Right lobe of liver (tissue), 6 donors: ENCODE data around the gene BIN1. TPM values are rescaled to one million over a fixed set of nuclear protein-coding genes. Genes with fewer than 3 reads are reported as not detected.

Experiments
- ATAC-seq, 4 donors: fragments of 200-7000 bp; cut with Tn5 transposase; one replicate each; pipeline ENCODE4 v1.9.1; 2020; ENCODE audit warnings: mild to moderate bottlenecking in 4 of 4, moderate library complexity in 4 of 4
- DNase-seq, 3 donors: peaks; one replicate each; pipeline ENCODE4 v3.0.0-alpha.2; 2020
- H3K27ac ChIP-seq, 3 donors: fragments of 200-600 bp; one replicate each; pipeline ENCODE4 v1.8.0; 2022
- H3K27me3 ChIP-seq, 2 donors: fragments of 200-600 bp; one replicate each; pipeline ENCODE4 v1.8.0; 2022
- H3K36me3 ChIP-seq, 4 donors: fragments of 200-600 bp; sonication (generic) in 1 of 4; one replicate each; pipeline versions ENCODE4 v1.5.1 to v1.8.0; 2017 to 2022; ENCODE audit warnings: control low read depth in 1 of 4
- H3K4me1 ChIP-seq, 4 donors: fragments of 200-600 bp; sonication (generic) in 1 of 4; one replicate each; pipeline versions ENCODE4 v1.5.1 to v1.8.0; 2017 to 2022; ENCODE audit warnings: control low read depth in 1 of 4
- H3K4me3 ChIP-seq, 3 donors: fragments of 200-600 bp; one replicate each; pipeline ENCODE4 v1.8.0; 2022
- H3K9me3 ChIP-seq, 4 donors: fragments of 200-600 bp; sonication (generic) in 1 of 4; one replicate each; pipeline versions ENCODE4 v1.5.1 to v1.8.0; 2017 to 2022; ENCODE audit warnings: control low read depth in 1 of 4
- CTCF ChIP-seq, 4 donors: fragments of 200-600 bp in 3 of 4; fragments of 450-650 bp in 1 of 4; IDR thresholded peaks; one replicate each; pipeline versions ENCODE4 v1.5.1 to v1.8.0; 2016 to 2022; ENCODE audit warnings: antibody characterized with exemption in 4 of 4, mild to moderate bottlenecking in 2 of 4
- POLR2A ChIP-seq: fragments of 450-650 bp; IDR thresholded peaks from one replicate; pipeline ENCODE4 v1.6.1; 2017; ENCODE audit warnings: antibody characterized with exemption, mild to moderate bottlenecking
- whole genome bisulfite sequencing: methylation state at CpG from one replicate; pipeline ENCODE4 v1.1.6; 2018; ENCODE audit warnings: low coverage, low lambda C conversion rate; ENCODE audit not compliant: insufficient coverage; ENCODE audit errors: missing lambda C conversion rate; 5-methylcytosine and 5-hydroxymethylcytosine counted together
- intact Hi-C, 2 donors: fragments of 100-400 bp; cut with DNase I; formaldehyde crosslinking; loops; one replicate each; pipeline versions ENCODE4 v1.11.2 to v1.14.1; 2022
- total RNA-seq, 6 experiments: library from RNA; depleted of rRNA in 2 of 6; stranded (reverse); fragments of >200 nt in 2 of 6; fragmentation: NEBNext Ultra II Directional in 3 of 6; extraction: Animal tissue kit (Norgen Biotek cat#: 25700) in 3 of 6; gene quantifications; one replicate each; pipeline versions ENCODE4 v1.1.0 to v1.2.4, GENCODE V29; 2016 to 2023
- donor health status: DM: no; HTN: yes; CAD: no.
- donor health status: DM: no; HTN: no; CAD: no.
- donor health status: DM: no; HTN: no; CAD: no.
- donor health status: DM: no; HTN: yes; CAD: no.
- donor health status: DM: no; HTN: yes; CAD: no.

Gene BIN1
- total RNA-seq, 6 experiments from 2014 or later, result 20.4 to 30.8 (median 26.3) TPM

GRCh38 chr2:127153691-127154158 lies 46.8 kb upstream of the BIN1 start:
- Histone ChIP-seq H3K36me3 (no peaks in the 10 kb centered on the region), H3K9me3 (no peaks in the 10 kb centered on the region), H3K27ac (no peak overlapping the region), H3K4me3 (no peak overlapping the region), H3K4me1 (no peaks in the 10 kb centered on the region), H3K27me3 (no peaks in the 10 kb centered on the region)
- WGBS, result 63% methylated on average over 4 of the region's 6 CpGs
- TF ChIP-seq POLR2A (no peak), CTCF (IDR thresholded peaks at IDR 0.05) (no peak)
- peak in 1 of 4 donors; percentile 87 for ATAC-seq
- DNase-seq, result no peak
- intact Hi-C loops, result no loop called here

- Histone ChIP-seq H3K4me1 (no peaks in the 10 kb centered on the region), H3K27me3 (no peaks in the 10 kb centered on the region), H3K4me3 (no peak overlapping the region), H3K36me3 (no peaks in the 10 kb centered on the region), H3K9me3 (no peaks in the 10 kb centered on the region), H3K27ac (no peak overlapping the region)
- 100% methylated on average over 1 of the region's 1 CpG for WGBS
- no peak for DNase-seq
- intact Hi-C loops, result no loop called here
- TF ChIP-seq CTCF (IDR thresholded peaks at IDR 0.05) (no peak), POLR2A (no peak)
- no peak for ATAC-seq
Observed at GRCh38 chr2:127150996-127151395, 44.0 kb upstream of the BIN1 start.

- Histone ChIP-seq H3K4me3 (no peak overlapping the region), H3K36me3 (no peaks in the 10 kb centered on the region), H3K4me1 (no peaks in the 10 kb centered on the region), H3K27ac (no peak overlapping the region), H3K27me3 (no peaks in the 10 kb centered on the region), H3K9me3 (no peaks in the 10 kb centered on the region)
- ATAC-seq, result no peak
- DNase-seq, result no peak
- no peak for TF ChIP-seq POLR2A
- intact Hi-C loops, result no loop called here
- 81% methylated on average over 4 of the region's 4 CpGs for WGBS
Observed at GRCh38 chr2:127149384-127149783, 42.4 kb upstream of the BIN1 start.

- WGBS, result 50% methylated on average over 1 of the region's 10 CpGs
- Histone ChIP-seq H3K4me3 (no peak overlapping the region), H3K9me3 (no peaks in the 10 kb centered on the region), H3K27me3 (no peaks in the 10 kb centered on the region), H3K4me1 (no peaks in the 10 kb centered on the region), H3K36me3 (no peaks in the 10 kb centered on the region), H3K27ac (no peak overlapping the region)
- no peak for ATAC-seq
- no peak for TF ChIP-seq POLR2A
- no peak for TF ChIP-seq CTCF (IDR thresholded peaks at IDR 0.05)
- intact Hi-C loops, result no loop called here
- DNase-seq, result no peak
Observed at GRCh38 chr2:127146820-127147502, 40.0 kb upstream of the BIN1 start.

GRCh38 chr2:127146071-127146725 lies 39.2 kb upstream of the BIN1 start:
- no peak for DNase-seq
- intact Hi-C loops, result no loop called here
- H3K27ac ChIP-seq, result no peak overlapping the region
- TF ChIP-seq POLR2A, result no peak
- no peak for TF ChIP-seq CTCF (IDR thresholded peaks at IDR 0.05)
- H3K27me3 ChIP-seq, result no peaks in the 10 kb centered on the region
- H3K4me3 ChIP-seq, result no peak overlapping the region
- 80% methylated on average over 6 of the region's 18 CpGs for WGBS
- H3K9me3 ChIP-seq, result no peaks in the 10 kb centered on the region
- no peaks in the 10 kb centered on the region for H3K4me1 ChIP-seq
- no peak for ATAC-seq
- no peaks in the 10 kb centered on the region for H3K36me3 ChIP-seq
